HepG2 (cell line): ENCODE results near the gene MTHFD2. TPM values are rescaled to one million over a fixed set of nuclear protein-coding genes. Genes with fewer than 3 reads are reported as not detected.

Experiments used
- GFI1 ChIP-seq: sonication (generic); formaldehyde crosslinking; IDR thresholded peaks from 2 replicates; pipeline ENCODE4 v1.5.0; 2020; ENCODE audit warnings: missing genetic modification reagents, mild to moderate bottlenecking, borderline replicate concordance
- GRHL1 ChIP-seq: sonication (generic); formaldehyde crosslinking; conservative IDR thresholded peaks from 2 replicates; pipeline ENCODE4 v1.8.0; 2022; ENCODE audit warnings: missing genetic modification reagents
- HCFC1 ChIP-seq: fragments of 150-350 bp; IDR thresholded peaks from 2 replicates; pipeline ENCODE4 v1.6.1; 2014; ENCODE audit warnings: low read depth, low read length
- HNRNPH1 ChIP-seq: fragments of 200-400 bp; formaldehyde crosslinking; optimal IDR thresholded peaks from 2 replicates; pipeline ENCODE3; 2017; ENCODE audit warnings: mild to moderate bottlenecking, low read depth, low read length
- IRX3 ChIP-seq: sonication (generic); formaldehyde crosslinking; IDR thresholded peaks from 2 replicates; pipeline ENCODE4 v1.8.1; 2023; ENCODE audit warnings: mild to moderate bottlenecking, low read depth, missing genetic modification reagents, borderline replicate concordance
- MAFK ChIP-seq, 2 experiments: IDR thresholded peaks in 1 of 2; conservative IDR thresholded peaks in 1 of 2; 2 replicates each; pipeline ENCODE4 v1.6.1; 2011; ENCODE audit warnings: improper control_type of control experiment in 2 of 2, low read length in 2 of 2
- PBX3 ChIP-seq: sonication (generic); formaldehyde crosslinking; IDR thresholded peaks from 2 replicates; pipeline ENCODE4 v1.8.1; 2023; ENCODE audit warnings: missing genetic modification reagents, inconsistent platforms, borderline replicate concordance
- RAD51 ChIP-seq: fragments of 450-650 bp; IDR thresholded peaks from 2 replicates; pipeline ENCODE4 v1.6.1; 2016; ENCODE audit warnings: borderline replicate concordance
- RFX3 ChIP-seq: IDR thresholded peaks from 2 replicates; pipeline ENCODE4 v1.6.1; 2016; ENCODE audit warnings: missing biosample characterization, missing genetic modification reagents
- SMARCE1 ChIP-seq: fragments of 450-650 bp; IDR thresholded peaks from 2 replicates; pipeline ENCODE4 v1.6.1; 2017; ENCODE audit warnings: borderline replicate concordance
- SSRP1 ChIP-seq: IDR thresholded peaks from 2 replicates; pipeline ENCODE4 v1.6.1; 2016; ENCODE audit warnings: control low read depth
- ZBTB7B ChIP-seq: sonication (generic); formaldehyde crosslinking; IDR thresholded peaks from 2 replicates; pipeline ENCODE4 v1.4.0; 2020; ENCODE audit warnings: missing genetic modification reagents
- ZNF143 ChIP-seq: sonication (generic); formaldehyde crosslinking; IDR thresholded peaks from 2 replicates; pipeline ENCODE4 v1.4.0; 2020; ENCODE audit warnings: missing genetic modification reagents
- ZNF660 ChIP-seq: sonication (generic); formaldehyde crosslinking; IDR thresholded peaks from 2 replicates; pipeline ENCODE4 v1.5.1; 2020; ENCODE audit warnings: mild to moderate bottlenecking, low read depth, missing genetic modification reagents, borderline replicate concordance
- ZNF672 ChIP-seq: sonication (generic); formaldehyde crosslinking; IDR thresholded peaks from 2 replicates; pipeline ENCODE4 v1.8.1; 2022; ENCODE audit warnings: missing genetic modification reagents
- ZNF792 ChIP-seq: IDR thresholded peaks from 2 replicates; pipeline ENCODE4 v1.6.1; 2016
- ZXDC ChIP-seq: sonication (generic); formaldehyde crosslinking; IDR thresholded peaks from 2 replicates; pipeline ENCODE4 v1.5.0; 2020; ENCODE audit warnings: mild to moderate bottlenecking, missing genetic modification reagents
- polyA plus RNA-seq, 8 experiments: library from polyadenylated mRNA; depleted of rRNA in 3 of 8; stranded (reverse) in 7 of 8; unstranded in 1 of 8; fragments of >200 nt; fragmentation: Illumina TruSeq in 4 of 8; extraction: Trizol in 4 of 8; gene quantifications; 2 replicates each; pipeline versions ENCODE4 v1.2.1 to v1.2.3, GENCODE V29; 2011 to 2016; ENCODE audit warnings: low read depth in 4 of 8, missing spikeins in 1 of 8, mixed read lengths in 1 of 8; ENCODE audit not compliant: insufficient read depth in 1 of 8
- total RNA-seq, 5 experiments: library from RNA; depleted of rRNA; stranded (reverse); fragments of >200 nt; fragmentation: Illumina TruSeq; extraction: Trizol; gene quantifications; 2 replicates each; pipeline ENCODE4 v1.2.3, GENCODE V29; 2016; ENCODE audit warnings: low read depth in 1 of 5

Gene MTHFD2
- total and polyA plus RNA-seq, 2 of the 13 experiments (the other 11 are each of a cell fraction or from before 2014, with no cell fraction given) = 188 to 269 TPM

GRCh38 chr2:74194799-74195198 lies 3.6 kb upstream of the MTHFD2 start (continued):
- no peak for TF ChIP-seq GRHL1
- no peak for TF ChIP-seq PBX3 (CRISPR knock-in tag)
- TF ChIP-seq SSRP1 (CRISPR knock-in tag) = no peak
- TF ChIP-seq ZXDC = no peak
- TF ChIP-seq ZNF143 = no peak
- no peak for TF ChIP-seq MAFK (conservative IDR thresholded peaks at IDR 0.05 in 1 of 2, IDR thresholded peaks at IDR 0.05 in 1 of 2; ENCODE audit: low read length in 2 of 2)
- no peak for TF ChIP-seq HNRNPH1
- TF ChIP-seq RAD51 = no peak
- no peak for TF ChIP-seq ZBTB7B (CRISPR knock-in tag)
- TF ChIP-seq ZNF792 (CRISPR knock-in tag) = no peak
- no peak for TF ChIP-seq IRX3
- TF ChIP-seq SMARCE1 = no peak
- TF ChIP-seq HCFC1 = no peak
- TF ChIP-seq ZNF672 (CRISPR knock-in tag) = no peak
- no peak for TF ChIP-seq ZNF660 (CRISPR knock-in tag)
- TF ChIP-seq RFX3 = no peak
- no peak for TF ChIP-seq GFI1
